ENCODE data around the gene ITSN2. TPM values are rescaled to one million over a fixed set of nuclear protein-coding genes. Genes with fewer than 3 reads are reported as not detected.
"Not testable (repeated sequence)": the region's sequence is repeated elsewhere in the genome, so short reads cannot be mapped to it uniquely, and the experiment has no call there.

Gene ITSN2
- total RNA-seq, 1 donor from 2014 or later: 66.5 TPM

DNA sequence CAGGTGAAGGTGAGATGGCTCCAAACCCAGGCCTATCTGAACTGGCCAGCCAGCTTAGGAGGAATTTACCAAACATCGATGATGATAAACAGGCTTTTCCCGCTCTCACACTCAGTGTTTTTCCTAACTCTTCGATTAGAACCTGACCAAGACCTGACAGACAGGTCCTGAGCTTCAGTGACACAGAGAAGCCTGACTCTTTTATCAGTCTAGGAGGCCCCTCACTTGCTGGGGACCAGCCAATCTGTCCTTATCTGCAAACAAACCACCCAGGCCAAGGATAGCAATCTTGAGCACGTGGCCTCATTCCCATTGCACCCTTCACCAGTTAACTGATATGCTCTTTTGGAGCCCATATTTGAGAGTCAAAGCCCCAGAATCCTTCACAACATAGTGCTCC, 1.9 kb upstream of the ITSN2 start:
- ATAC-seq: peak; percentile 49

GRCh38 chr2:24360963-24361330, 611 bp upstream of the ITSN2 start:
- no peak for ATAC-seq

DNA sequence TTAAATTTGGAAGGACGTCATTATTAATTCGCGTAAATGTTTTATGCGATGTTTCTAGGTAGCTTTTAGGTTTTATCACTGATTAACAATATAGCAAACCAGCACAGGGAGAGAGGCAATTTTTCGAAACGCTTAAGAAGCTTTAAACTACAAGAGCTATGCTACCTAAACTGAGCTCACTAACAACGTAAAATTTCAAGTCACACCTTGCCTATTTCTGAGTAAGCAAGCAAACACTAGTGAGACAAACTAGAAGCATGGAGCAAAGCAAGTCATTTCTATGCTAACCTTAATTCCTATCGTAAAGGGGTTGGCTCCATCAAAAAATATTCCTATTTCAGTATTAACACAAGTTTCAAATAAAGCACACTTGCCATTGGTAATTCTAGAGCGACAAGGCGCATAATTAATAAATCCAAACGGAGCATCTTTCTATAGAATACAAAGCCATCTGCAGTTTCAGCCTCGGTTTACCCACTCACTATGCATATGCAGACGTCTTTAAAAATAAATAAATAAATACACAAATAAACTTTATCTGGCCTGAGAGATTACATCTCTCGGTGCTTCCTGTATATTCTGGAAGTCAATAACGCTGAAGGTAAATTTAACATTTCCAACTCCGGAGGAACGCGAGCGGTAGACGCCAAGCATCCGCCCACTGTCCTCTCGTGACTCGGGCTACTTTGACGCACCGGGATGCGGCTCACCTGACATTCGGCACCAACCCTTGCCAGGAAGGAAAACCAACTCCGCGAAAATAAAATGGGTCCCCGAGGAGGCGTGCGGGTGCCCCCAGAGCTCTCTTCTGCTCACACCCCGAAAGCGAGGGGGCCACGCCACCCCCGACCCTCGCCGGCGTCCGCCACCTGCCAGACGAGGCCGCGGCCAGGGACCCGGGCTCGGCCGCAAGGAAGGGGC, 947 bp downstream of the ITSN2 start:
- ATAC-seq: peak; percentile 50

- ATAC-seq: not testable (repeated sequence)
Observed at GRCh38 chr2:24357767-24358166, 2.6 kb downstream of the ITSN2 start.

DNA sequence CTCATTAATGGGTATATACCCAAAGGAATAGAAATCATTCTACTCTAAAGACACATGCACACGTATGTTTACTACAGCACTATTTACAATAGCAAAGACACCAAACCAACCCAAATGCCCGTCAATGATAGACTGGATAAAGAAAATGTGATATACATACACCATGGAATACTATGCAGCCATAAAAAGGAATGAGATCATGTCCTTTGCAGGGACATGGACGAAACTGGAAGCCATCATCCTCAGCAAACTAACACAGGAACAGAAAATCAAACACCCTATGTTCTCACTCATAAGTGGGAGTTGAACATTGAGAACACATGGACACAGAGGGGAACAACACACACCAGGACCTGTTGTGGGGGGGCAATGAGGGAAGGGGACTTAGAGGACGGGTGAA, 3.2 kb downstream of the ITSN2 start:
- not testable (repeated sequence) for ATAC-seq

GRCh38 chr2:24354957-24355356, 5.4 kb downstream of the ITSN2 start:
- no peak for ATAC-seq

DNA sequence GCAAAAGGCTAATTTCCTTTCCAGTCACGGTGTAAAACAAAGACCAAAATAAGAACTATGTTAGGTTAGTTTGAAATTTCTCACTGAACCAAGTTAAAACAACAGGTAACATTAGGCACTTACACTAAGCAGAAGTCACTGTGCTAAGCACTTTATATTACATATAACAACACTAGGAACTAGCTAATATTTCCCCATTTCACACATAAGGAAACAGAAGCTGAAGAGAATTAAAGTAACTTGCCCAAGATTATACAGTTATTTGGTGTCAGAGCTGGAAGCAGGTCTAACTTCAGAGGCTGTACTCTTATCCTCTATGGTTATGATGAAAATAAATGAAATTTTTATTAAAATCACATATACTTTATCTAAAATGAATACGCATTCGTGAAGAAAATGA, 5.9 kb downstream of the ITSN2 start:
- no peak for ATAC-seq

GRCh38 chr2:24353973-24354372, 6.4 kb downstream of the ITSN2 start:
- no peak for ATAC-seq

- no peak for ATAC-seq
Observed at GRCh38 chr2:24353364-24353763, 7.0 kb downstream of the ITSN2 start.

GRCh38 chr2:24352664-24353063, 7.7 kb downstream of the ITSN2 start:
- no peak for ATAC-seq

DNA sequence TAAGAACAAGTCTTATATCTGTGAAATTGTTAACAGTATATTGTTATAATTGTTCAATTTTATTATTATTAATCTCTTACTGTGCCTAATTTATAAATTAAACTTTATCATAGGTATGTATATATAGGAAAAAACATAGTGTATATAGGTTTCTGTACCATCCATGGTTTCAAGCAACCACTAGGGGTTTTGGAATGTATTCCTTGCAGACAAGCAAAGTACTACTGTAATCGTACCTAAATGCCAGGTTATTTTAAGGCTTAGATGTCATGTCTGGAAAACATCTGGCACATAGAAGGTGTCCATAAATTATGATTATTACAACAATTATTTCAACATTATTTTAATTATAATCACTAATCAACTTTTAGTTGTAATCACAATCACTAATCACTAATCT, 8.4 kb downstream of the ITSN2 start:
- ATAC-seq: no peak

- ATAC-seq: no peak
Observed at GRCh38 chr2:24351627-24351938, 8.8 kb downstream of the ITSN2 start.

DNA sequence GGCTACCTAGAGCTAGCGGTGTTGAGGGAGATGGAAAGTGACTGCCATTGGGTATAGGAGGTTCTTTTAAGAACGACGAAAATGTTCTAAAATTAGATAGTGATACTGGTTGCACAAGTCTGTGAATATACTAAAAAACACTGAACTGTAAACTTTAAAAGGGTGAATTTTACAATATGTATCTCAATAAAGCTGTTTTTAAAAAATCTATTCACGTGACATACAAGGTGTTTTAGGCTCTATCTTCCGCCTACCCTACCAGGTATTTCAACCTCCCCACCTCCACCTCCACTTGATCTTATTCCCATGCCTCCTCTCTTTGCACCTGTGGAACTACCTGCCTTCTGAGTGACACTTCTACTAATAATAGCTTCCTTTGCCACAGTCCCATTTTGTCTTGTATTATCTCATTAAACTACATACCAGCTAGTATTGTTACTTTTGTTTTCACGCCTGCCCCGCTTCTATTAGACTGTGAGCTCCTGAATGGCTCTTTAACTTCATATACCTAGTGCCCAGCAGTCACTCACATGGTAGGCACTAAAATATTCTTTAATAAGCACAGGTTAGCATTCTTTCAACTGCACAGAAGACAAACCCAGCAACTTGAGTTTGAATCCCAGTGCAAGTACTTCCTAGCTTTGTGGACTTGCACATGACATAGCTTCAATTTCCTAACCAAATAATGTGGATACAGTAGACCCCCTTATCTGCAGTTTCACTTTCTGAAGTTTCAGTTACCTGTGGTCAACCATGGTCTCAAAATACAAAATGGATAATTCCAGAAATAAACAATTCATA, 9.3 kb downstream of the ITSN2 start:
- ATAC-seq: no peak

- ATAC-seq: no peak
Observed at GRCh38 chr2:24349097-24349496, 11.2 kb downstream of the ITSN2 start.

GRCh38 chr2:24345937-24346336, 14.4 kb downstream of the ITSN2 start:
- ATAC-seq: no peak

- no peak for ATAC-seq
Observed at GRCh38 chr2:24343225-24343882, 17.0 kb downstream of the ITSN2 start.

DNA sequence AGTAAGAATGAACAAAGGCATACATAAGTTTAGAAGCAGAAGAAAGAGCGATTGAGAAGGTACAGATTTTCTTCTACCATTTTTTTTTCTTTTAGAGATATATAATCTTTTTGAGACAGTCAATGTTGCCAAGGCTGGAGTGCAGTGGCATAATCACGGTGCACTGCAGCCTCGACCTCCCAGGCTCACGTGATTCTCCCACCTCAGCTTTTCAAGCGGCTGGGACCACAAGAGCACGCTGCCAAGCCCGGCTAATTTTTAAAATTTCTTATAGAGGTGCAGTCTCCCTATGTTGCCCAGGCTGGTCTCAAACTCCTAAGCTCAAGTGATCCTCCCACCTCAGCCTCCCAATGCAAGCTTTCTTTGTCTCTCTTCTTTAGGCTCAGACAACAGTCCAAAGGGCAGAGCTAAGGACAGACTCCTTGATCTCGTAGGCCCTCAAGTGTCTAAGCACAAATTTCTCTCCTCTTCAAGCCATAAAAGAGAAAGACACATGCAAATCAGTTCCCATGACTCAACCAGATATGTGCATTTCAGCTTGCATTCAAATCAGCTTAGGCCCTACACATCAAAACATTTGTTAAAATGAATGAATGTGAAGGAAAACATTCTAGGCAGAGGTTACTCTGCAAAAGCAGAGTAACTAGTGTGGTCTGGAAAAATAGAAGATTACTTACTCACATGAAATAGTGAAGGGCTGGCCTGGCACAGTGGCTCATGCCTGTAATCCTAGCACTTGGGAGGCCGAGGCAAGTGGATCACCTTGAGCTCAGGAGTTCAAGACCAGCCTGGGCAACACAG, 18.0 kb downstream of the ITSN2 start:
- ATAC-seq: no peak

- ATAC-seq: no peak
Observed at GRCh38 chr2:24339856-24340262, 20.5 kb downstream of the ITSN2 start.

DNA sequence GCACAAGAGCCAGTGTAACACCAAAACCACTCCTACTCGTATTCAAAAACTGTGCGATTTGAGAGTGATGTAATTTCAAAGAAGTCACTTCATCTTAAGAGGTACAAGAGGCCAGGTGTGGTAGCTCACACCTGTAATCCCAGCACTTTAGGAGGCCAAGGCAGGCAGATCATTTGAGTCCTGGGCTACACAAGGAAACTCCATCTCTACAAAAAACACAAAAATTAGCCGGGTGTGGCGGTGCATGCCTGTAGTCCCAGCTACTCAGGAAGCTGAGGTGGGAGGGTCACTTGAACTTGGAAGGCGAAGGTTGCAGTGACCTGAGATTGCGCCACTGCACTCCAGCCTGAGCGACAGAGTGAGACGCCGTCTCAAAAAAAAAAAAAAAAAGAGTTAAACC, 21.2 kb downstream of the ITSN2 start:
- ATAC-seq: not testable (repeated sequence)

GRCh38 chr2:24337890-24338289, 22.4 kb downstream of the ITSN2 start:
- ATAC-seq: no peak

- no peak for ATAC-seq
Observed at GRCh38 chr2:24336811-24337210, 23.5 kb downstream of the ITSN2 start.

DNA sequence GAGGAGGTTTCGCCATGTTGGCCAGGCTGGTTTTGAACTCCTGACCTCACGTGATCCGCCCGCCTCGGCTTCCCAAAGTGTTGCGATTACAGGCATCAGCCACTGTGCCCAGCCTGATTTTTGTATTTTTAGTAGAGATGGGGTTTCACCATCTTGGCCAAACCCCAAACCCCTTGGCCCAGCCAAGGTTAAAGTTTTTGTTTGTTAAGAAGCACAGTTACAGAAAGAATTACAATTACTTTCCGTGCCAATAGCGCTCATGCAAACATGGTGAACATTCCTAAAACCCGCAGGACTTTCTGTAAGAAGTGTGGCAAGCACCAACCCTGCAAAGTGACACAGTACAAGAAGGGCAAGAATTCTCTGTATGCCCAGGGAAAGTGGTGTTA, 26.1 kb downstream of the ITSN2 start:
- no peak for ATAC-seq
